GM10266 (cell line): ENCODE results near the gene ARHGDIA.
"Not testable (repeated sequence)": the region's sequence is repeated elsewhere in the genome, so short reads cannot be mapped to it uniquely, and the experiment has no call there.

Experiments used
- DNase-seq: peaks from one replicate; pipeline ENCODE4 v3.0.0; 2012; ENCODE audit errors: extremely low spot score
- TF ChIP-seq, protein P1 (sequence below): IDR thresholded peaks from 2 replicates; pipeline ENCODE4 v1.5.1; 2012; ENCODE audit warnings: mild to moderate bottlenecking, low read depth; ENCODE audit not compliant: control insufficient read depth, insufficient read depth; ENCODE audit errors: missing control alignments

The ARHGDIA gene

DNA sequence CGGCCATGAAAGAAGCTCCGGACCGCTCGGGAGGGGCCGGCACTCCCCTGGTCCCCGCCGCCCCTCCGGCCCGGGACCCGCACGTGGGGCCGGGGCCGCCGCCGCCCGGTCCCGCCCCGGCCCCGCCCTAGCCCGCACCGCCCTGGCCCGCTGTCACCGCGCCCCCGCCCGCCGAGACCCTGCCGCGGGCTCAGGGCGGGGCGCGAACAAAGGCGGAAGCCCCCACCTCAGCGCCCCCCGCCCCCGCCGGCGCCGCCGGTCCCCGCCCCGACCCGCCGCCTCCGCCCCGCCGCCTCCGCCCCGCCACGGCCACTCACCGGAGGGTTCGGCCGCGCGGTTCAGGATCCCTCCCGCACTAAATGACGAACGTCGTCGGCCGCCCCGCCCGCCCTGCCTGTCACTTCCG, at the start of gene ARHGDIA:
ARHGDIA (minus strand) TSS at position 357 of the 406 bp plus-strand sequence. CDS start 1,407 bp downstream, outside the sequence.
- DNase-seq = no peak
- TF ChIP-seq, protein P1, sequence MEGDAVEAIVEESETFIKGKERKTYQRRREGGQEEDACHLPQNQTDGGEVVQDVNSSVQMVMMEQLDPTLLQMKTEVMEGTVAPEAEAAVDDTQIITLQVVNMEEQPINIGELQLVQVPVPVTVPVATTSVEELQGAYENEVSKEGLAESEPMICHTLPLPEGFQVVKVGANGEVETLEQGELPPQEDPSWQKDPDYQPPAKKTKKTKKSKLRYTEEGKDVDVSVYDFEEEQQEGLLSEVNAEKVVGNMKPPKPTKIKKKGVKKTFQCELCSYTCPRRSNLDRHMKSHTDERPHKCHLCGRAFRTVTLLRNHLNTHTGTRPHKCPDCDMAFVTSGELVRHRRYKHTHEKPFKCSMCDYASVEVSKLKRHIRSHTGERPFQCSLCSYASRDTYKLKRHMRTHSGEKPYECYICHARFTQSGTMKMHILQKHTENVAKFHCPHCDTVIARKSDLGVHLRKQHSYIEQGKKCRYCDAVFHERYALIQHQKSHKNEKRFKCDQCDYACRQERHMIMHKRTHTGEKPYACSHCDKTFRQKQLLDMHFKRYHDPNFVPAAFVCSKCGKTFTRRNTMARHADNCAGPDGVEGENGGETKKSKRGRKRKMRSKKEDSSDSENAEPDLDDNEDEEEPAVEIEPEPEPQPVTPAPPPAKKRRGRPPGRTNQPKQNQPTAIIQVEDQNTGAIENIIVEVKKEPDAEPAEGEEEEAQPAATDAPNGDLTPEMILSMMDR = no peak

DNA sequence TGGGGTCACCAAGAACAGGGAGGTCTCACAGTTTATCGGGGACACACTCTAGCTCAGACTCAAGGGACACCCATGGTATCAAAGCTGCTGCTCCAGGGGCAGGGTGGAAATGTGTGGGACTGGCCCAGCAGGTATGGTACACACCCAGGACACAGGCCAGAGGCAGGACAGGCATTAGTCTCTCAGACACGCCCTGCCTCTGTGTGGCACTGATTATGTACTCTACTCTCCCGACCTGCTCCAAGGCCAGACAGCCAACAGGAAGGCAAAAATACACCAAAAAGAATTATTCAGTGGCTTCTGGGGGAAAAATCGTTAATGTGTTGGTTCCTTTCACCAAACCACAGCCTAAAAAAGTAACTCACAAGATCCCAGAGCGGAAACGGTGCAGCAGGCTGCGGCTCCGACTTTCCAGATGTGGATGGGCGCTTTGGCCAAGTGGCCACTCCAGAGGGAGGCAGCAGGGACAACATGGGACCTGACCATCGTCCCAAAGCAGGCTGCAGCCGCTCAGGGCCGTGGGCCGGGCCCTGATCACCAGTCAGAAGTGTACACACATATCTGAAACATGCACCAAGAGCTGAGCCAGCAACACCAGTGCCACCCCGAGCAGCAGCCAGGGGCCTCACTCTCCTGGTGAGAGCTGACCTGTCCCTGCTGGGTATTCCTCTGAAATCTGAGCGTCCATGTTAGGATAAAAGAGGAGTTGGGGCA, 47.9 kb upstream of the ARHGDIA start:
- TF ChIP-seq, protein P1 = no peak
- DNase-seq = no peak

GRCh38 chr17:81918333-81918669, 47.2 kb upstream of the ARHGDIA start:
- DNase-seq = not testable (repeated sequence)

GRCh38 chr17:81917565-81918332, 46.6 kb upstream of the ARHGDIA start, which contains the start of gene SIRT7:
Gene SIRT7 (minus strand): TSS chr17:81918176. CDS start chr17:81918131, 45 bp downstream.
- DNase-seq = peak; percentile 99
- TF ChIP-seq, protein P1 = no peak

- DNase-seq = no peak
- TF ChIP-seq, protein P1 = no peak
Measured at GRCh38 chr17:81916234-81917001, 45.3 kb upstream of the ARHGDIA start.

DNA sequence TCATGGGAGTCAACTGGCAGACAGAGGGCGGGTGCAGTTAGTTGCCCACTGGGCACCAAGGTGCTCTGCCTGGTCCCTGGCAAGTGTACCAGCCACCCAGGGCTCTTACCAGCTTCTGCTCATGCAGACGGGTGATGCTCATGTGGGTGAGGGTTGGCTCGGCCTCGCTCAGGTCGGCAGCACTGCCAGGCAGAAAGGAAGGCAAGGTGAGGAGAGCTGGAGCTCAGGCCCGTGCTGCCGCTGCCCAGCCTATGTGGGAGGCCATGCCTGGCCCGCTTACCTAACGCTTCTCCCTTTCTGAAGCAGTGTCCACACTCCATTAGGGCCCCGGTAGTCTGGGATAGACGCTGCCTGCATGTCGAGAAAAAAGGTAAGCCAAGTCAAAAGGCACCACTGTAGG, 44.2 kb upstream of the ARHGDIA start:
- TF ChIP-seq, protein P1 = no peak
- DNase-seq = no peak

GRCh38 chr17:81914103-81914850, 43.1 kb upstream of the ARHGDIA start:
- TF ChIP-seq, protein P1 = no peak
- no peak for DNase-seq
